Measurements from ENCODE around the gene DOC2A. TPM values are rescaled to one million over a fixed set of nuclear protein-coding genes. Genes with fewer than 3 reads are reported as not detected.
A peak's percentile ranks its signal among the peaks of the same experiment; 100 is the strongest.

The DOC2A gene
- total RNA-seq, 1 experiment from 2014 or later = 3.2 TPM

DNA sequence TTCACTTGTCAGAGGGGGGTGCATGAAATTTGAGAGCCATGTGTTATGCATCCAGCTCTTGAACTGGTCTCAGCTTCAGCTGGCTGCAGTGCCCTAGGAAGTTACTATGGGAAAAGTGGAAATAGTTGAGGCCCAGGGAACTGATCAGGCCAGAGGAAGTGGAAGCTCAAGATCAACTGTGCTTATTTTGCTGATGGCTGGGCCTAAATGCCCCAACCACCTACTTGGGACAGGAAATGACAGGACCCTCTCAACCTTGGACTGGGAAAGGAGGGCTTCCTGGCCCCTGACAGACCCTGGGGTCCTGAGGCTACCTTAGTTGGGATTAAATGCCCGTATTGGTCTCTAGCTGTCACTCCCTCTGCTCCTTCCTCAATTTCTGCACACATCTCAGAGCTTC is 38.3 kb downstream of the DOC2A start:
- Histone ChIP-seq H3K9me3 (ENCODE audit: control insufficient read depth, insufficient read depth, low read depth, low read length) (no peaks in the 10 kb centered on the region), H3K27me3 (ENCODE audit: control insufficient read depth, insufficient read depth, low read length) (no peaks in the 10 kb centered on the region)
- in situ Hi-C loops (cut with HindIII; ENCODE audit: low pct_unique_long_range_greater_than_20kb, low sequenced_read_pairs) = no loop called here

DNA sequence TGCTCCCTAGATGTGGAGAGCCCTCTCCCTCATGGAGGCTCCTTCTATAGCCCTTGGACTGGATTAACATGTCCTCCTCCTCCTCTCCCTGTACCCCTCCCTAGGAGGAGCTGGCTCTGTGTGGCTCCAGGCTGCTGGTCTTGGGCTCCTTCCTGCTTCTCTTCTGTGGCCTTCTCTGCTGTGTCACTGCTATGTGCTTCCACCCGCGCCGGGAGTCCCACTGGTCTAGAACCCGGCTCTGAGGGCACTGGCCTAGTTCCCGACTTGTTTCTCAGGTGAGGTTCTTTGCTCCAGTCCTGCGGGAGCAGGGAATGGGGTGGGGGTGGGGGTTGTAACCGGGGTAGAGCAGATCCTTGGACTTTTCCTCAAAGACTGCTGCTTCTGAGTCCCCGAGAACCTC is 39.5 kb downstream of the DOC2A start:
- ChIA-PET POLR2A (interaction anchor here (0.7 kb wide), 1 partner anchor 47 kb away, joined by 8 read pairs; no protein-coding TSS in a partner anchor), CTCF (no interaction called here)
- H3K27ac ChIP-seq (ENCODE audit: low read length) = no peak overlapping the region
- H3K4me3 ChIP-seq (ENCODE audit: low read depth in 2 of 2, low read length in 2 of 2) = no peak overlapping the region
- DNase-seq (ENCODE audit: low read depth, low spot score) (no peak), ATAC-seq (no peak)
- H3K27me3 ChIP-seq (ENCODE audit: control insufficient read depth, insufficient read depth, low read length) = no peaks in the 10 kb centered on the region
- peaks cover 15% of the 10 kb centered on the region for H3K4me1 ChIP-seq (ENCODE audit: control insufficient read depth, insufficient read depth, low read length)
- in situ Hi-C loops (cut with HindIII; ENCODE audit: low pct_unique_long_range_greater_than_20kb, low sequenced_read_pairs) (no loop called here), intact Hi-C loops (cut with micrococcal nuclease; ENCODE audit: unreplicated experiment) (no loop called here)
- peaks cover 5% of the 10 kb centered on the region; the same call in 1 of the 2 replicates for H3K36me3 ChIP-seq (ENCODE audit: control insufficient read depth, insufficient read depth, low read length)
- BruUV-seq (replicated peaks) = no TSS peak
- TF ChIP-seq SIN3A (IDR thresholded peaks at IDR 0.05; ENCODE audit: borderline replicate concordance, insufficient read depth, low read depth, low read length) = no peak
- TF ChIP-seq, protein P1, sequence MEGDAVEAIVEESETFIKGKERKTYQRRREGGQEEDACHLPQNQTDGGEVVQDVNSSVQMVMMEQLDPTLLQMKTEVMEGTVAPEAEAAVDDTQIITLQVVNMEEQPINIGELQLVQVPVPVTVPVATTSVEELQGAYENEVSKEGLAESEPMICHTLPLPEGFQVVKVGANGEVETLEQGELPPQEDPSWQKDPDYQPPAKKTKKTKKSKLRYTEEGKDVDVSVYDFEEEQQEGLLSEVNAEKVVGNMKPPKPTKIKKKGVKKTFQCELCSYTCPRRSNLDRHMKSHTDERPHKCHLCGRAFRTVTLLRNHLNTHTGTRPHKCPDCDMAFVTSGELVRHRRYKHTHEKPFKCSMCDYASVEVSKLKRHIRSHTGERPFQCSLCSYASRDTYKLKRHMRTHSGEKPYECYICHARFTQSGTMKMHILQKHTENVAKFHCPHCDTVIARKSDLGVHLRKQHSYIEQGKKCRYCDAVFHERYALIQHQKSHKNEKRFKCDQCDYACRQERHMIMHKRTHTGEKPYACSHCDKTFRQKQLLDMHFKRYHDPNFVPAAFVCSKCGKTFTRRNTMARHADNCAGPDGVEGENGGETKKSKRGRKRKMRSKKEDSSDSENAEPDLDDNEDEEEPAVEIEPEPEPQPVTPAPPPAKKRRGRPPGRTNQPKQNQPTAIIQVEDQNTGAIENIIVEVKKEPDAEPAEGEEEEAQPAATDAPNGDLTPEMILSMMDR (IDR thresholded peaks at IDR 0.05) = no peak
- TF ChIP-seq, protein P2, sequence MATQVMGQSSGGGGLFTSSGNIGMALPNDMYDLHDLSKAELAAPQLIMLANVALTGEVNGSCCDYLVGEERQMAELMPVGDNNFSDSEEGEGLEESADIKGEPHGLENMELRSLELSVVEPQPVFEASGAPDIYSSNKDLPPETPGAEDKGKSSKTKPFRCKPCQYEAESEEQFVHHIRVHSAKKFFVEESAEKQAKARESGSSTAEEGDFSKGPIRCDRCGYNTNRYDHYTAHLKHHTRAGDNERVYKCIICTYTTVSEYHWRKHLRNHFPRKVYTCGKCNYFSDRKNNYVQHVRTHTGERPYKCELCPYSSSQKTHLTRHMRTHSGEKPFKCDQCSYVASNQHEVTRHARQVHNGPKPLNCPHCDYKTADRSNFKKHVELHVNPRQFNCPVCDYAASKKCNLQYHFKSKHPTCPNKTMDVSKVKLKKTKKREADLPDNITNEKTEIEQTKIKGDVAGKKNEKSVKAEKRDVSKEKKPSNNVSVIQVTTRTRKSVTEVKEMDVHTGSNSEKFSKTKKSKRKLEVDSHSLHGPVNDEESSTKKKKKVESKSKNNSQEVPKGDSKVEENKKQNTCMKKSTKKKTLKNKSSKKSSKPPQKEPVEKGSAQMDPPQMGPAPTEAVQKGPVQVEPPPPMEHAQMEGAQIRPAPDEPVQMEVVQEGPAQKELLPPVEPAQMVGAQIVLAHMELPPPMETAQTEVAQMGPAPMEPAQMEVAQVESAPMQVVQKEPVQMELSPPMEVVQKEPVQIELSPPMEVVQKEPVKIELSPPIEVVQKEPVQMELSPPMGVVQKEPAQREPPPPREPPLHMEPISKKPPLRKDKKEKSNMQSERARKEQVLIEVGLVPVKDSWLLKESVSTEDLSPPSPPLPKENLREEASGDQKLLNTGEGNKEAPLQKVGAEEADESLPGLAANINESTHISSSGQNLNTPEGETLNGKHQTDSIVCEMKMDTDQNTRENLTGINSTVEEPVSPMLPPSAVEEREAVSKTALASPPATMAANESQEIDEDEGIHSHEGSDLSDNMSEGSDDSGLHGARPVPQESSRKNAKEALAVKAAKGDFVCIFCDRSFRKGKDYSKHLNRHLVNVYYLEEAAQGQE (IDR thresholded peaks at IDR 0.05; ENCODE audit: insufficient read depth in 1 of 2, low read depth in 2 of 2, low read length in 1 of 2) = no peak
- TF ChIP-seq POLR2AphosphoS5 (IDR thresholded peaks at IDR 0.05; ENCODE audit: low read depth, low read length) = no peak
- TF ChIP-seq TCF7L2 (IDR thresholded peaks at IDR 0.05; ENCODE audit: low read depth, low read length) = no peak
- no peaks in the 10 kb centered on the region for H3K9me3 ChIP-seq (ENCODE audit: control insufficient read depth, insufficient read depth, low read depth, low read length)

More for the DNA sequence above, 38.3 kb downstream of the DOC2A start:
- no TSS peak for BruUV-seq (replicated peaks)
- POLR2A ChIA-PET = interaction anchor here (0.5 to 1.3 kb wide), 2 partner anchors 28 to 72 kb away, joined by 6 to 9 read pairs; no protein-coding TSS in a partner anchor
- Histone ChIP-seq H3K36me3 (ENCODE audit: control insufficient read depth, insufficient read depth, low read length) (peaks cover 2% of the 10 kb centered on the region; the same call in 1 of the 2 replicates), H3K4me3 (ENCODE audit: low read depth in 2 of 2, low read length in 2 of 2) (no peak overlapping the region), H3K4me1 (ENCODE audit: control insufficient read depth, insufficient read depth, low read length) (peaks cover 19% of the 10 kb centered on the region), H3K27ac (ENCODE audit: low read length) (peak overlapping the region; percentile 78)
- no peak for TF ChIP-seq POLR2AphosphoS5 (IDR thresholded peaks at IDR 0.05; ENCODE audit: low read depth, low read length)
- TF ChIP-seq, protein P1 (IDR thresholded peaks at IDR 0.05) = no peak
- TF ChIP-seq, protein P2 (IDR thresholded peaks at IDR 0.05; ENCODE audit: insufficient read depth in 1 of 2, low read depth in 2 of 2, low read length in 1 of 2) = no peak
- TF ChIP-seq TCF7L2 (IDR thresholded peaks at IDR 0.05; ENCODE audit: low read depth, low read length) = no peak
- no peak for TF ChIP-seq SIN3A (IDR thresholded peaks at IDR 0.05; ENCODE audit: borderline replicate concordance, insufficient read depth, low read depth, low read length)
- ATAC-seq = no peak
- DNase-seq (ENCODE audit: low read depth, low spot score) = no peak
- CTCF ChIA-PET = interaction anchor here (0.6 kb wide), 1 partner anchor 47 kb away, joined by 3 read pairs; no protein-coding TSS in a partner anchor
- intact Hi-C loops (cut with micrococcal nuclease; ENCODE audit: unreplicated experiment) = no loop called here
